NCI-H2196 (cell line): Measurements from ENCODE around the gene FAIM2.

ENCODE experiments used
- DNase-seq: peaks from one replicate; lab custom pipeline; 2025; ENCODE audit not compliant: unreplicated experiment; lab: John Stamatoyannopoulos, UW

The FAIM2 gene

GRCh38 chr12:49903700-49904423 lies at the start of gene FAIM2:
FAIM2 (minus strand) TSS chr12:49903900; CDS start chr12:49903792, 108 bp downstream.
- DNase-seq: peak; percentile 69

- DNase-seq: no peak
Observed at GRCh38 chr12:49953151-49953550, 49.5 kb upstream of the FAIM2 start.

DNA sequence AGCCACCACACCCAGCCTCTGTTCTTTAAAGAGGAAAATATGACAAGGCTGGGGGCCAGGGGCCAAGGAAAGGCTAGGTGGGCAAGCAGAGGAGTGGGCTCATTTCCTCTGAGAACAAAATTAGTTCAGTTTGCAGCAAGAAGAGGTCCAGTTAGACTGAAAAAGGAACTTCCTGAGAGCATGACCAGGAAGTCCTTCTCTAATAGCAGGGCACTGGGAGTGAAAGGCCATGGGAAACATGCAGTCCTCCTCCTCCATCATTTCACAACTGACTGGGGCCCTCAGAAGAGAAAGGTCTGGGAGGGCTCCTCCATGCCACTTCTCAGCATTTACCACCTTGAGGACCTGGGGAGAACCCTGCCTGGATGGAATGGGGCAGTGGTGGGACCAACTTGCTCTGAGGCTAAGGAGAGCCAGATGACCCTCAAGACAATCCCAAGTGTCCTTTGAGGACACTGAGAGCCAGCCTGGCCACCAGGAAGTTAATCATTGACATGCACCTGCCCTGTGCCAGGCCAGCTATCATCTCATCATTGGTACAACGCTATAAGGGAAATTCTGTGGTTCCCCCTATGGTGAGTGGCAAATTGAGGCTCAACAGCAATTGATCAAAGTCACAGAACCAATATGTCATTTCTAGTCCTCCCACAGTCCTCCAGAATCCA lies 48.8 kb upstream of the FAIM2 start:
- DNase-seq: no peak

DNA sequence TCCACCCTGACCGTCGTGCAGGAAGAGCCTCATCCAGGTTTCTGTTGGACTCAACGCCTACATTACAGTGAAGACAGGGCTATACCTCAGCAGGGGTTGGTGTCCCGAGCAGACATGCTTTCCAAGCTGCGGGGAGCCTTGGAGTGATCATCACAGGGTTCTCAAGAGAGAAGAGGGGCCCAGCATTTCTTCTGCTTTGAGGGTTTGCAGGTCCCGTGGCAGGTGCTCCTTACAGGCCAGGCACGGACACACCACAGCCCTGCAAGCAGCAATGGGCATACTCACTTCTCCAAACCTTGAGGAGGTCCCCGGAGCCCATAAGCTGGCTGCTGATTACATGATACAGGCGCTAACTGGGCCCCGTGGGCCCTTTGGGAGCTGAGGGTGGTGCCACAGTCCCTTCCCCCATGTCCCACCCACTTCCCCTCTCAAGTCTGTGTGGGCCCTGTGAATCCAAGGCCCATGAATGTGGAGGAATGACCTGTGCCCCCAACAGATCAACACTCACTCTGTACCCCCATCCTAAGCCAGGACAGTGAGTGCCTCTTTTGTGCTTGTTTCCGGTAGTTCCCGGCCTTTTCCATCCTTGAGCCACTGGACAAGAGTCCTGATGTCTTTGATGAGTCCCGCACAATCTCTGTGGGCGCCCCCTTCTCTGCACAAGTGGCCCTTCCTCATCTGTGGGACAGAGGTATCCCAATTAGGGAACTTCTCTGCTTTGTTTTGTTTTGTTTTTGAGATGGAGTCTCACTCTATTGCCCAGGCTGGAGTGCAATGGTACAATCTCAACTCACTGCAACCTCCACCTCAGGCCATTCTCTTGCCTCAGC lies 47.9 kb upstream of the FAIM2 start:
- no peak for DNase-seq

GRCh38 chr12:49950273-49951251 lies 46.9 kb upstream of the FAIM2 start, which contains the start of gene AQP2:
AQP2 (plus strand) TSS chr12:49950737; CDS start chr12:49950831, 94 bp downstream.
- DNase-seq: no peak

- DNase-seq: no peak
Observed at GRCh38 chr12:49949866-49950265, 46.2 kb upstream of the FAIM2 start.

GRCh38 chr12:49948866-49949845 lies 45.5 kb upstream of the FAIM2 start:
- no peak for DNase-seq

GRCh38 chr12:49947593-49948226 lies 44.0 kb upstream of the FAIM2 start:
- no peak for DNase-seq

DNA sequence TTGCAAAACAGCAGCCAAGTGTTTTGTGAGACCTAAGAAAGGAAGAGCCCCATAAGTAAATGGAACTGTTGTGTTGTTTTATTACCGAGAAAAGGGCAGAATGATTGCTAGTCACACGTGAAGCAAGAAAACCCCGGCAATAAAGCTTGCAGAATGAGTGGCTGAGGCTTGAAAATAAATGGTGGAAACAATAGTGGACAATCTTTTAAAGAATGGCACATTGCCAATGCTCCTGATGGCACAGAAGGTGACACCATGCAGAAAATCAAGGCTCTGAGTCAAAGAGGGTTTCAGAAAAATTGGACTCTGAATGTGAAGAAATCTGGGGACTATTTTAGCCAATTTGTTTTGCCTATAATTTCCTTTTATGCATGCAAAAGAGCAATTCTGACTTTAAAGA lies 42.8 kb upstream of the FAIM2 start:
- DNase-seq: no peak

DNA sequence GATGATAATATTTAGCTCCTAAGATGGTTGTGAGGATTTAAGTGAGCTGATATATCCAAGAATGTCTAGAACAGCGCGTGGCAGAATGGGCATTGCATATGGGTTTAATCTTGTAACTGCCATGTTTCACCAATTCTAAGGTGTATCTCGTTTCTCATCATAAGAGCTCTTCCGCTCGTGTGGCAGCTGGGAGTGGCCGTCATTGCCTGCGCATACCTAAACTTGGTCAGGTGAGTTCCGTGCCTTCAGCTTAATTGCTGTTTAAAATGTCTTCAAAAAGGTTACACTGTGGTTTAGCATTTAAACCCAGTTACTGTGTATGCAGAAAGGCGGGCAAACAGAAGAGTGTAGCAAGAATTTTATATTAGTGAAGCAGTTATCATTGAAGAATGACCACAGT lies 42.4 kb upstream of the FAIM2 start:
- DNase-seq: no peak

- DNase-seq: no peak
Observed at GRCh38 chr12:49945394-49946080, 41.8 kb upstream of the FAIM2 start.

DNA sequence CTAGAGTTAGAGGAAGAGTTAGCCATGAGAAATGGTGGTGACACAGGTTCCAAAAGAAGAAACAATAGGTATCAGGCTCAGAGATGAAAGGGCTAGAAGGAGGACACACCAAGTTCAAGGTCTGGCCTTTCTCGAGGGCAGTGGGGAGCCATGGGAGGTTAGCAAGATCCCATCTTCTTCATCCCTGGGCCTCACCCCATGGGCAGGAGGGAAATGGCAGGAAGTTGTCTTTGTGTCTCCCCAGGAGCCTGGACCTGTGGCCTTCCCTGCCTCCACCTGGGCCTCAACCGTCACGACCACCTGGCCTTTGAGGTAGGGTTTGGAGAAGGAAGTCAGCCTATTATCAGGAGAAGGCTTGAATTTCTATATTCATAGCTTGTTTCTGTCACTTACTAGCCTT lies 41.0 kb upstream of the FAIM2 start:
- DNase-seq: no peak

DNA sequence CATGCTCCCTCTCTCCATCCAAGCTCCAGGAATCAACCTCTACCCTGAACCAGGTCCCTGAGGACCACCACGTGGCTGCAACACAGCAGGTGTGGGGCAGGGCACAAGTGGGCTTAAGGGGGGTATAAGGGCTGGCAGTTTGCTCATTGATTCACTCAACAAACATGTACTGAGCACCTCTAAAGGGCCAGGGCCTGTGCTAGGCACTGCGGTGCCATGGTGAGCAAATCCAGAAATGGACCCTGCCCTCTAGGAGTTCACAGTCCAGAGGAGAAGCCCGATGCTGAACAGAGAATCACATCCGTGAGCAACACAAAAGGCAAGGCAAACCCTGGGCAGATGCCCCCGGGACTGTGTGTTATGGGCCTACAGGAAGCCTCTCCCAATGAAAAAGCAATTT lies 40.3 kb upstream of the FAIM2 start:
- no peak for DNase-seq

- DNase-seq: no peak
Observed at GRCh38 chr12:49943625-49943960, 39.9 kb upstream of the FAIM2 start.

- DNase-seq: no peak
Observed at GRCh38 chr12:49942921-49943624, 39.4 kb upstream of the FAIM2 start.

DNA sequence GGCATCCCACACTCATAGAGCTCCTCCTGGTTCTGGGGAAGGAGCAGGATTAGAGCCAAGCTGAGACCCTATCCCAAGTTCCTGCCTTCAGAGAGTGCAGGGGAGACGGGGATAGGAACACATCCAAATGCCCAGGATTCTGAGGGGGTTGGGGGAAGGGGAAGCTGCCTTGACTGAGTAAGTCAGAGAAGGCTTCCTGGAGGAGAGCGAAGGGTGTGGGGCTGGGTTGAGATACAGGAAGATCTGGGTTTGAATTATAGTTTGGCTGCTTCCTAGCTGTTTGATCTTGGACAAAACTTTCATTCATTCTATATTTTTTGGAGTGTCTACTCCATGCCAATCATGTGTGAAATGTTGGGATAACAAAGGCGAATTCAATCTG lies 38.8 kb upstream of the FAIM2 start:
- DNase-seq: no peak

DNA sequence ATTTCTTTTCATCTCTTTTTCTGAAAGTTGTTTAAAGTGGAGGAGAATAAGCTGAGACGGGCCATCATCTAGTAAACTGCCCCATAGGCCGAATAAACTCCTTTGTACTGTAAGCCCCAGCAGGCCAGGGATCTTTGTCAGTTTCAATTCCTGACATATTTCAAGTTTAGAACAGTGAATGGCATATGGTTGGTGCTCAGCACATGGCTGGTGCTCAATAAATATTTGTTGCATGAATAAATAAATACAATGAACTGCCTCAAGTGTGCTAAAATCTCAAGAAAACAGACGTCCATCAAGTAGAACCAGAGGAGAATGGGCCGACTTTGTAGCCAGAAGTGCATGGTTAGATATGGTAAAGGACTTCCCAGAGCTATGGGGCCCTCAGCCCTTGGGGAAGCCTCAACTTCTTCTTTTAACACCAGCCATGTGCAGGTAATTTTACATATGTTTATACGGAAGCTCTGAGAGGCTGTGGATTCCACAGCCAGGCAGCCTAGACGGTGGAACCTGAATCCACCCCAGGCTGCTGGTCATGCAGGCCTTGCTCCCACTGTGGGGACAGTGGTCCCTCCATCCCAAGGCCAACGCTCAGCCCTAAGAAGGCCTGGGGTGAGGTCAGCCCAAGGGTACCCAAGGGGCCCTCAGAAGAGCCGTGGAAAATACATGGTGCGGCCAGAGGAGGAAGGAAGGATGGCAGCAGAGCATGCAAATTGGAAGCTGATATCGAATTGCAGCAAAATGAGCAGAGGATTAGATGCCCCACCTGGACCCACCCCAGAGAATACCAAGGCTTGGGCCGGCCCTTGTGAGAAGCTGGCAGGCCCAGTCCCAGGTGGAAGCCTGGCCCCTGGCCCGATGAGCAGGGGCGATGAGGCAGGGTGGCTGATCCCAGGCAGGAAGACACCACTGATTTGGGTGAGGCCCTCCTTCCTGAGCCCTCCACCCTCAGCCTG lies 38.1 kb upstream of the FAIM2 start:
- no peak for DNase-seq
